Measurements from ENCODE around the gene FBF1.
"Not testable (repeated sequence)": the region's sequence is repeated elsewhere in the genome, so short reads cannot be mapped to it uniquely, and the experiment has no call there.

Gene FBF1, protein sequence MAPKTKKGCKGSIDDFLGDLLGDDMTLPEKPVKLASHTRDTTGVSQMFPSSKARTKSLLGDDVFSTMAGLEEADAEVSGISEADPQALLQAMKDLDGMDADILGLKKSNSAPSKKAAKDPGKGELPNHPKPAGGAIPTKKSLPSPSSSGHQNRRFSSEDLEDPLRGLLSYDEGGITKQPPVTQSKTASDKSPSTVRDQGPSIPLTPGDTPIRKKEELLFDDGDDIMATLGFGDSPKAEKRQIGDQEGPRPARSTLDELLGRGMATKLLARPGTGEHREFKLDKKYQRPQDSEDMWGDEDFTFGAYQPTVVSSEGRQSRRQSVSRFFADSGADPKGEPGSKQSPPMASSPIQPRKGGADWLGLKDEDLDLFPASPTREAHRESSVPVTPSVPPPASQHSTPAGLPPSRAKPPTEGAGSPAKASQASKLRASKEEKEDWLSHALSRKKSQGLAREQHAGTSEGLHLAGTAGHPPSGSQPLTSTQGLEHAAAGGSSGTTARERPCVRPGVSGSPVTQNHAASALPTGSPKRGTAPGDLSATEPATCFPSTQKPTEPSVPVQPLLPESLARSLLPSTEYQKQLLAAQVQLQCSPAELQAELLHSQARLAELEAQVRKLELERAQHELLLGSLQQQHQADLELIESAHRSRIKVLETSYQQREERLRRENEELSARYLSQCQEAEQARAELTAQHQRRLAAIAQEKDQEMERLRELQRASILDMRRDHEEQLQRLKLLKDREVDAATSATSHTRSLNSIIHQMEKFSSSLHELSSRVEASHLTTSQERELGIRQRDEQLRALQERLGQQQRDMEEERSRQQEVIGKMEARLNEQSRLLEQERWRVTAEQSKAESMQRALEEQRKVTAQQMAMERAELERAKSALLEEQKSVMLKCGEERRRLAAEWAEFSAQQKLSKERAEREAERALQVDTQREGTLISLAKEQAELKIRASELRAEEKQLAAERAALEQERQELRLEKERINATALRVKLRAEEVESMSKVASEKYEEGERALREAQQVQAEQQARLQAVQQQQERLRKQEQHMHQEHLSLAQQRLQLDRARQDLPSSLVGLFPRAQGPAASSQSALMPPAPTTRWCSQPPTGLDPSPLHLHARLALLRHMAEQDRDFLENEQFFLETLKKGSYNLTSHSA

GRCh38 chr17:75940727-75941441 lies at the start of gene FBF1:
Gene FBF1 (minus strand): TSS chr17:75941042. CDS start chr17:75938149, 2,893 bp downstream.
- peak; percentile 97 for DNase-seq

DNA sequence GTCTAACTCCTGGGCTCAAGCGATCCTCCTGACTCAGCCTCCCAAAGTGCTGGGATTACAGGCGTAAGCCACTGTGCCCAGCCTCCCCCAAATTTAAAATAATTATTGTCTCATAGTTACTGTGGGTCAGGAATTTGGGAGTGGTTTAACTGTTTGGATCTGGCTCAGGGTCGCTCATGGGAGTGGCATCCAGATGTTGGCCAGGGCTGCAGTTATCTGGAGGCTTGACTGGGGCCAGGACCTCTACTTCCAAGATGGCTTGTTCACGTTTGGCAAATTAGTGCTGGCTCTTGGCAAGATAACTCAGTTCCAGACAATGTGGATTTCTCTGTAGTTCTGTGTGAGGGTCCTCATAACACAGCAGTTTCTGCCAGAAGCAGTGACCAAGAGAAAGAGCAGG lies 46.2 kb upstream of the FBF1 start:
- DNase-seq: no peak

GRCh38 chr17:75985986-75986385 lies 45.1 kb upstream of the FBF1 start:
- no peak for DNase-seq

DNA sequence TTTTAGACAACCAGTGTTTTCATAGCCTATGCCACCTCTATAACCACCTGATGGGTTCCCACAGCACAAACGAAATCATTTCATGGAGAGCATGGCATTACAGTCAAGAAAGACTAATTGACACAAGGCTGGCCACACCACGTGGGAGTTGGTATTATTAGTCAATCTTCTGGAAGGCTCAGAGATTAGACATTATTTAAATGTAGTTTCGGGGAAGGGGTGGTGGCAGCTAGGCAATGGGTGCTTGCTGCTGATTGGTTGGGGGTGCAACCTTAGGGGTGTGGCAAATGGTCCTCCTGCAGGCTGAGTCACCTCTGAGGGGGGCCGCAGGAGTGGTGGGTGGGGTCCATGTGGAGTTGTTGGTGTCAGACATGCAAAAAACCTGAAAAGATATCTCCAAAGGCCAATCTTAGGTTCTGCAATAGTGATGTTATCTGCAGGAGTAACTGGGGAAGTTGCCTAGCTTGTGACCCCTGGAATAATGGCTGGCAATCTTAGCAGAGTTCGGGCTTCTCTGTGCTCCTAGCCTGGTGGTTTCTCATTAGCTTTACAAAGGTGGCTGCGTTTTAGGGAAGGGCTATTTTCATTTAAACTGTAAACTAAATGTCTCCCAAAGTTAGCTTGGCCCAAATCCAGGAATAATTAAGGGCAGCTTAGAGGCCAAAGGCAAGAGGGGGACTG lies 42.8 kb upstream of the FBF1 start:
- no peak for DNase-seq

GRCh38 chr17:75981019-75981615 lies 40.3 kb upstream of the FBF1 start:
- no peak for DNase-seq

DNA sequence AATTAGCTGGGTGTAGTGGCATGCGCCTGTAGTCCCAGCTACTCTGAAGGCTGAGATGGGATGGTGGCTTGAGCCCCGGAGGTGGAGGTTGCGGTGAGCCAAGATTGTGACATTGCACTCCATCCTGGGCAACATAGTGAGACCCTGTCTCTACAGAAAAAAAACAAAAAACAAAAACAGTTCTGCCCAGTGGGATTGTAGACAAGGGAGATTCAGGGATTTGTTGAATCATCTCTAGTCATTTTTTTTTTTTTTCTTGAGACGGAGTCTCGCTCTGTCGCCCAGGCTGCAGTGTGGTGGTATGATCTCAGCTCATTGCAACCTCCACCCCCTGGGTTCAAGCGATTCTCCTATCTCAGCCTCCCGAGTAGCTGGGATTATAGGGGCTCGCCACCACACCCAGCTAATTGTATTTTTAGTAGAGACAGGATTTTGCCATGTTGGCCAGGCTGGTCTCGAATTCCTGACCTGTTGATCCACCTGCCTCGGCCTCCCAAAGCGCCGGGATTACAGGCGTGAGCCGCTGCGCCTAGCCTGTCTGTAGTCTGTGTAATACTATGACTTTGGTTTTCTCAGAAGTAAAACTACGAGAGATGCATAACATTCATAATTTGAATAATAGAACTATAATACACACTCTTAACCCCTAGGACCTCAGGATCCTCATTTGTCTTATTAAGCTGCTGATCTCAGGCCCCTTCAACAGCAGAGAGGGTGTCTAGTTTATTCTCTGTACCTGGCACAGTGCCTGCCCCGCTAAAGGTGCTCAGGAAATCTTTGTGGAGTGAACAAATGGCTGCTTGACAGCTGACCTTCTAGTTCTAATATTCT lies 39.6 kb upstream of the FBF1 start:
- DNase-seq: peak; percentile 13

DNA sequence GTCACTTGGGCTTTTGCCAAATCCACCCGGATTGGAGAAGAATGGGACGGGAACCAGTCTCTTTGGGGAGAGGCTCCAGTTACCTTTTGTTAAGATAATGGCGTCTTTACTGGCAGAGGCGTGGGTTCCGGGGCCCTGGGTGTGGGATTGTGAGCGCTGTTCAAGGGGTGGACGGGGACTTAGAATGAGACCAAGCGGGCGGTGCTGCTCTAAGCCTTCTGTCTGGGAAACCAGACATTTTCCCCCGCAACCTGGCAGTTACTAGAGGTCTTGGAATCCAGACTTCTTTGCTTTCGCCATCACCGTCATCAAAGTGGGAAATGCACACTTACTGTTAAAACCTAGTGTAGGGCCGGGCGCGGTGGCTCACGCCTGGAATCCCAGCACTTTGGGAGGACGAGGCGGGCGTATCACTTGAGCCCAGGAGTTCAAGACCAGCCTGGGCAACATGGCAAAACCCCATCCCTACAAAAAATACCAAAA lies 38.9 kb upstream of the FBF1 start:
- no peak for DNase-seq

- DNase-seq: peak; percentile 99
Measured at GRCh38 chr17:75978938-75979704, 38.3 kb upstream of the FBF1 start, which contains the start of the genes ACOX1 and TEN1. Gene ACOX1 (minus strand): TSS chr17:75979166. CDS start chr17:75979073, 93 bp downstream. Gene TEN1 (plus strand): TSS chr17:75979240. CDS start chr17:75986193, 6,953 bp downstream.

GRCh38 chr17:75976175-75976848 lies 35.5 kb upstream of the FBF1 start:
- DNase-seq: no peak

- DNase-seq: no peak
Measured at GRCh38 chr17:75975757-75976174, 34.9 kb upstream of the FBF1 start.

GRCh38 chr17:75975187-75975586 lies 34.3 kb upstream of the FBF1 start:
- not testable (repeated sequence) for DNase-seq

GRCh38 chr17:75970626-75971025 lies 29.8 kb upstream of the FBF1 start:
- DNase-seq: no peak

- no peak for DNase-seq
Measured at GRCh38 chr17:75970011-75970523, 29.2 kb upstream of the FBF1 start.

DNA sequence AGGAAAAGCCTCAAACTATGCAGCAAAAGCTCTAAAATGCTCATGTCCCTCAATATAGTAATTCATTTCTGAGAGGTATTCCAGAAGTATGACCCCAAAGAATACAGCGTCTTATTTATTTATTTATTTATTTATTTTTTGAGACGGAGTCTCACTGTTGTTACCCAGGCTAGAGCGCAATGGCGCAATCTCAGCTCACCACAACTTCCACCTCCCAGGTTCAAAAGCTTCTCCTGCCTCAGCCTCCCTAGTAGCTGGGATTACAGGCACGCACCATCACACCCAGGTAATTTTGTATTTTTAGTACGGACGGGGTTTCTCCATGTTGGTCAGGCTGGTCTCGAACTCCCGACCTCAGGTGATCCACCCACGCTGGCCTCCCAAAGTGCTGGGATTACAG lies 28.2 kb upstream of the FBF1 start:
- not testable (repeated sequence) for DNase-seq

GRCh38 chr17:75965468-75965867 lies 24.6 kb upstream of the FBF1 start:
- DNase-seq: no peak

GRCh38 chr17:75959839-75960511 lies 19.1 kb upstream of the FBF1 start:
- DNase-seq: no peak

DNA sequence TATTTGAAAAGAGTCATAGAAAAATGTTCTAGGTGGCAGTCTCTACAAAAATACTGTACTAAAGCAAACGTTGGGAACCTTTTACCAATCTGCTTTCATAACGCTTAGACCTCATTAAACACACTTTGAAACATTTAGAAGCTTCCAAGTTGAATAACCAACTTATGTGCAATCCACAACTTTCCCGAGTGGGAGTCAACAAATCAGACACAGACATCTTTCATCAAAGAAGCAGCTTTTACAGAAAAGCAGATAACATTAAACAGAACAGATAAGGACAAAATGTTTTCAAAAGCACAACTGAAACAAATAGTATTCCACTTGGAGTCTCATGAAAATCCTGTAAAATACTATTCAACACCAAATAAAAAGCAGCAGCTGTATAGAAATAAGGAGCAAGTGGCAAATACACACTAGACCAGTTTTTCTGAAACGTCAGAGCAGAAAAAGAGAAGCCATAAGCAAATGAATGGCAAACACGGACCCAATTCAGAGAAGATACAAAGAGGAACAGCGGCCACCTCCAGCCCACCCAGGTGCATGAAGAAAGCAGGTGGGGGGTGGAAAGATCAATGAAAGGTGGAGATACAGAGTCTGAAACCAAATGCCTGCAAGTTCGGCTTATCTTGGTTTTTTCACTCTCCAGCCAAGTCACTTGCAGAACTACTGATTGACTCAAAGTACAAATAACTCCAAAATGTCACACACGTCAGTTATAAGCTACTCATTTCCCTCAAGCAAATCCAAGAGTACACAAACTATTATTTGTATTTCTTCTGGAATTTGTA lies 18.4 kb upstream of the FBF1 start:
- no peak for DNase-seq

Measured in retina (tissue), 1 donor.